IPS DF 4.7 (cell line): Measurements from ENCODE around the gene IGF1R.

Experiments used
- DNase-seq: peaks from one replicate; pipeline ENCODE4 v3.0.0-alpha.2; 2013; ENCODE audit warnings: low spot score; ENCODE audit errors: extremely low read depth

The IGF1R gene

DNA sequence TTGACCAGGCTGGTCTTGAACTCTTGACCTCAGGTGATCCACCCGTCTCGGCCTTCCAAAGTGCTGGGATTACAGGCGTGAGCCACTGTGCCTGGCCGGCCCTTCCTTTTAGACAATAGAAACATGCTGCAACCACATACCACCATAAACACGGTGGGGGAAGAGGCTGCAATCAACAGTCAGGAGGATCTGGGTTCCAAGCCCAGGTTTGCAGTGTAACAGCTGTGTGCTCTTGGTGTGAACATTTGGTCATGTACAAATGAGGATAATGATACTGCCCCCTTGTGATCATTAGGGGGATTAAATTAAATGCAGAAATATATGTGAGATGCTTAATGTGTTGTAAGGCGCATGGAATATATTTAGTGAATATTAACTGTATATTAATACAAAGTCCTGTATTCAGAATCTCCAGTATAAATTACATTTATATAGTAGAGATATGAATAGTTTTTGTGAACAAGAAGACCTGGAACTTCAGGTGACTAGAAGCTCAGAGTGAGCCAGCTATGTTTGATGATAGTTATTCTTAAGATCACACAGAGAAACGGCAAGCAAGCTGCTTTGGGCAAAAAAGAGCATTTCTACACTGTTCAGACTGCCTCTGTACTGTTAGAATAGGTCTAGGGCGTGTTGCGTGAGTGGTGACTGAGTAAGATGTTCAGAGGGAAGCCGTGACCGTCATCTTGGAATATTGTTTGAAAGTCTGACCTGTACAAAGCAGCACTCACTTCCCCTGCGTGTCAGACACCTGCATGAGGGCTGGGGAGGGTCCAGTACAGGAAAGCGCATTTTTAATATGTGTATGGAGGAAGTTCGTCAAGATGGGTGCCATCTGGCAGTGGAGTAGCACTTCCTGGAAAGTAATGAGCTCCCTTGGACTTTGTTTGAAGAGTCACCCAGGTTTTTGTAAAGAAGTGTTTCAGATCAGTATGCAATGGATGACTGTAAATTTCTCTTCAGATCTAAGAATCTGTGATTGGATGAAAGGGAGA is 233.5 kb downstream of the IGF1R start:
- DNase-seq = no peak

DNA sequence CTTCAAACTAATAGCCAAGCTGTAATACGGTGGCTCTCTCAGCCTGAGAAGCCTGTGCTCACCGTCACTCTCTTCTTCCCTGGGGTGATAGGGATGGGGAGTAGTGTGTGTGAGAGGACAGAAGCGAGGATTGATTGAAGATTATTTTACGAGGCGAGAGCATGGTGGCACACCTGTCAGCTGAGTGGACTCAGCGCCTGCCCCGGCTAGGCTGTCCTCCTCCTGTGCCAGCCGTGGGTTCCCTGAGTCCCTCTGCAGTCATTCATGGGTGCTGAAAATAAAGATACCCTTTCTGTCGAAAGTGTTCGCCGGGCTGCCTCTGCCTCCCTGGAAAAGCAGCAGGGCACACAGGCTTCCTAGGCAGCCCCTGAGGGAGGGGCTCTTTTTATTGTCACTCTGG is 235.1 kb downstream of the IGF1R start:
- no peak for DNase-seq

GRCh38 chr15:98884894-98885293 is 236.6 kb downstream of the IGF1R start:
- no peak for DNase-seq

- no peak for DNase-seq
These were observed 239.6 kb downstream of the IGF1R start for GRCh38 chr15:98887976-98888375.

- no peak for DNase-seq
These were observed 240.6 kb downstream of the IGF1R start for GRCh38 chr15:98888820-98889479.

DNA sequence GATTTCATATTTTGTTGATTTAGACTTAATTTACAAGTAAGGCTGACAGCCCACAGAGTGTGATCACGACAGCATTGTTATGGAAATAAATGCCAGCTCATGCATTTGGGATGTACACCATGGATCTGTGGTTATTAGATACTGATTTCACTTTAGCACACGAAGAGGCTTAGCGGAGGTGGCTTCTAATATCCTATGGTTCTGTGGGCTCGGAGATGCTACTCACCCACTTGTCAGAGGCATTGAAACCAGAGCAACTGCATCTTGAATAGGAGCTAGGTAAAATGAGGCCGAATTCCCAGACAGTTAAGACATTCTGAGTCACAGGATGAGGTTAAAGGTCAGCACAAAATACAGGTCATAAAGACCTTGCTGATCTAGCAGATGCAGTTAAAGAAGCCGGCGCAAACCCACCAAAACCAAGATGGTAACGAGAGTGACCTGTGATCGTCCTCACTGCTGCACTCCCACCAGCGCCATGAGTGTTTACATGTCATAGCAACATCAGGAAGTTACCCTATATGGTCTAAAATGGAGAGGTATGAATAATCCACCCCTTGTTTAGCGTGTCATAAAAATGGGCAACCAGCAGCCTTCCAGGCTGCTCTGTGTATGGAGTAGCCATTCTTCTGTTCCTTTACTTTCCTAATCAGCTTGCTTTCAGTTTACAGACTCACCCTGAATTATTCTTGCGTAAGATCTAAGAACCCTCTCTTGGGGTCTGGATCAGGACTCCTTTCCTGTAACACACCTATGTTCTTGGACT is 241.8 kb downstream of the IGF1R start:
- DNase-seq = no peak

GRCh38 chr15:98891301-98891700 is 243.0 kb downstream of the IGF1R start:
- no peak for DNase-seq

DNA sequence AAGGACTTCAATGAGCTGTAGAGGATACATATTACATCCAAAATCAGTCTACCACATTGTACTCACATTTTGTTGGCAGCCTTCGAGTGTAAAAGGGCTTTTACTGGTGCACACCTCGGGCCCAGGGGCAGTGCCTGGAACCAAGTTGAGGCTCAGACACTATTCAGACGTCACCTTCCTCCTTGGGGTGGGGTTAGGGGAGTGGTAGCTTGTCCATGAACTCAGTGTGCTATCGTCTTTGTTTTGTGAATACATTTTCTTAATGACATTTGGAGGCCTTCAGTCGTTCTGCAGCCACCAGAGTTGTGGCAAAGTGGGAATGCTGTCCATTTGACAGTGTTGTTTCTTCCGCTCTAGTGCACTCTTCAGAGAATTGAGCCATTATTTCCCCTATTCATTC is 245.1 kb downstream of the IGF1R start:
- DNase-seq = no peak

DNA sequence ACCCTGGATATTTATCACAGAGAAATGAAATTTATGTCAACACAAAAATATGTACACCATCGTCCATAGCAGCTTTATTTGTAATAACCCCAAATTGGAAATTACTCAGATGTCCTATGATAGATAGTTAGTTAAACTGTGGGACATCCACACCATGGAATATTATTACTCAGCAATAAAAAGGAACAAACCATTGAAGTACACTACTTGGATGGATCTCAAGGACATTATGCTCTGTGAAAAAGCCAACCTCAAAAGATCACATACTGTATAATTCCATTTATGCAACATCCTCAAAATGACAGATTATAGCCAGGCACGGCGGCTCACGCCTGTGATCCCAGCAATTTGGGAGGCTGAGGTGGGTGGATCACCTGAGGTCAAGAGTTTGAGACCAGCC is 246.0 kb downstream of the IGF1R start:
- DNase-seq = no peak

DNA sequence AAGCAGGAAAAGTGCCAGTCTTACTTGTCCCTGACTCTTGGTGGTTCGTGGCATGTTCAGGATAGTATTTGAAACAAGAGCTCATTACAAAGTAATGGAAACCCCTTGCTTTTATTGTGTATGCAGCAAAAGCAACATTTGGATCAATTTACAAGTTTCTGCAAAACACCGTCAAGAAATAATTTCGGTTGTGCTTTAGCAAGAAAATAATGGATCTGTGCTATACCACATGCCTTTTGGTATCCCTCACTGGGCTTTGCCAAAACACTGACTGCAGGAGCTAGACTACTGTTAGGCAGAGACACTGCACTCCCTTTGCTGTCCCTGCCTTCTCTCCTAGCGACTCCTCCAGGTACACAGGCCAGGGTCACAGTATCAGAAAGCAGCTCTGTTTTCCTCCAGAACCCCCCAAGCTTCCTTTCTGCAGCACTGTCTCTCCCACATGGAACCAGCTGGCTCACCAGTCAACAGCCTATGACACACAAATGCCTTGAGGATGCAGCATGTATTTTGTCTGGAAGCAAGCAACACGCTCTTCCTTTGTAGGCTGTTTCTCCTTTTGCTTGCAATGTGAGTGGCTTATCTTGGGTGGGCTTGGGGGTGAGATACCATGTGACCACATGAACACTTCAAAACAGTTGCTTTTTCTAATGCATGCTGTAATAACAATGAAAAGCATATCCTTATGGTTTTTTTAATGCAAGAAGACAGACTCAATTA is 247.8 kb downstream of the IGF1R start:
- DNase-seq = no peak

- no peak for DNase-seq
These were observed 248.7 kb downstream of the IGF1R start for GRCh38 chr15:98896802-98897732.

DNA sequence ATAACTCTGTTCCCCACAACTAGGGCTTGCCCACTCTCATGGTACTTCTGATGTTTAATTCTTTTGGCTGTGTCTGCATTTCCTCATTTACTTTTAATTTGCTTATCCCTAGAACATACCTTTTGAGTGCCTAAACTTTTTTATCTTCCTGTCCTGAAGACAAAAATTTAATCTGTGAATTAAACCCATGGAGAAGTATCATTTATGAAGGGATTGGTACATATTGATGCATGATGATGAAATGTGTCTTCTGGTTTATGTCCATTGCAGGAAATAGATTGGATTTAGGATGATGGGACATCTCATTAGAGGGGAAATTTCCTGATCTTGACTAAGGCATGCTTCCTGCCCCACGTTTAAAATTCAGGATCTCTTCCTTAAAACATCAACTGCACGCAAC is 249.8 kb downstream of the IGF1R start:
- no peak for DNase-seq

DNA sequence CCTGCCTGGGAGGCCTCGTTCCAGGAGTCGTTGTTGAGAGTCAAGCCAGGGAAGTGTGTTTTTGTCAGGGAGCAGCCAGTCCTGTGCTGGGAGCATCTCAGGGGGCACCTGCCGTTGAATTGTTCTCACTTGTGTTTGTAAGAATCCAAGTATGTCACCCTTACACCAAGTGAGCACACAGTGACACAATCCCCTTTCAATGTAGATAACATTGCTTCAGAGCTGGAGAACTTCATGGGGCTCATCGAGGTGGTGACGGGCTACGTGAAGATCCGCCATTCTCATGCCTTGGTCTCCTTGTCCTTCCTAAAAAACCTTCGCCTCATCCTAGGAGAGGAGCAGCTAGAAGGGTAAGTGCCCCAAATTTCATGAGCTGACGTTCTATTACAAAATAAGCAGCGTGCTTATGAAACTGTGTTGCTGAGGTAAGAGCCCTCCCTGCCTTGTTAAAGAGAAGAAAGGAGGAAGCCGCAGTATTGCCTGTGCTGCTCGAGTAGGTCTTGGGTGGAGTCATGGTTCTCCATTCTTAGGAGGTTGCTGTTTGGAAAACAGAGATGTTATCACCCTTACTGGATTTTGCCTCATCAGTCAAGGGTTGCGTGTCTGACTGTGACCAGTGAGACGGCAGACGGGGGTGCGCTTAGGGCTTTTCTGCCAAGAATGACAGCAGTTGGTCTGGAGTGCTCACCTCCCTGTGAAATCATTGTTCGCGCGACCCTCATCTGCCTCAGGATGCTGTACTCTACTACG is 251.1 kb downstream of the IGF1R start:
- DNase-seq = no peak

- no peak for DNase-seq
These were observed 252.0 kb downstream of the IGF1R start for GRCh38 chr15:98900356-98900755.

GRCh38 chr15:98901434-98902072 is 253.2 kb downstream of the IGF1R start:
- no peak for DNase-seq

DNA sequence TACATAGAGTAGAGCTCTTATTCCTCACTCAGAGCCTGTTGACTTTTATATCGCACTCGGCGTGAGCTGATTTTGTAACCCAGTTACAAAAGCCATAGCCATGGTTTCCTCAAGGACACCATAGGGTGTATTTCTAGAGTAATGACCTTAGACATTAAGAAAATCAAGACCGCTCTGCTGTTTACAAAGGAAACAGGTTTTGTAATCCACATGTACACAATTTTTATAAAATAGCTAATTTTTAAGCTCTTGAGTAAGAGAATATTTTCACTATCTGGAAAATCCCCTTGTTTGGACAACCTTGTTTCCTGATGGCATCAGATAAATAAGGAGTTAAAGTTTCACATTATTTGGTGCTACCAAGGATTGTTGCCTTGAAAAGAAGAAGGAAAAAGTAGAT is 254.6 kb downstream of the IGF1R start:
- no peak for DNase-seq

- DNase-seq = no peak
These were observed 255.2 kb downstream of the IGF1R start for GRCh38 chr15:98903377-98904018.

GRCh38 chr15:98904544-98904943 is 256.2 kb downstream of the IGF1R start:
- DNase-seq = no peak
